HG03469 (cell line): ENCODE results near the gene PPP2R3C.
"Not testable (repeated sequence)": the region's sequence is repeated elsewhere in the genome, so short reads cannot be mapped to it uniquely, and the experiment has no call there.

Experiments
- ATAC-seq: cut with Tn5 transposase; IDR thresholded peaks from one replicate; pipeline ENCODE4 v1.9.1; 2021; ENCODE audit warnings: mild to moderate bottlenecking, moderate library complexity, moderate number of reproducible peaks; ENCODE audit not compliant: unreplicated experiment

The PPP2R3C gene

DNA sequence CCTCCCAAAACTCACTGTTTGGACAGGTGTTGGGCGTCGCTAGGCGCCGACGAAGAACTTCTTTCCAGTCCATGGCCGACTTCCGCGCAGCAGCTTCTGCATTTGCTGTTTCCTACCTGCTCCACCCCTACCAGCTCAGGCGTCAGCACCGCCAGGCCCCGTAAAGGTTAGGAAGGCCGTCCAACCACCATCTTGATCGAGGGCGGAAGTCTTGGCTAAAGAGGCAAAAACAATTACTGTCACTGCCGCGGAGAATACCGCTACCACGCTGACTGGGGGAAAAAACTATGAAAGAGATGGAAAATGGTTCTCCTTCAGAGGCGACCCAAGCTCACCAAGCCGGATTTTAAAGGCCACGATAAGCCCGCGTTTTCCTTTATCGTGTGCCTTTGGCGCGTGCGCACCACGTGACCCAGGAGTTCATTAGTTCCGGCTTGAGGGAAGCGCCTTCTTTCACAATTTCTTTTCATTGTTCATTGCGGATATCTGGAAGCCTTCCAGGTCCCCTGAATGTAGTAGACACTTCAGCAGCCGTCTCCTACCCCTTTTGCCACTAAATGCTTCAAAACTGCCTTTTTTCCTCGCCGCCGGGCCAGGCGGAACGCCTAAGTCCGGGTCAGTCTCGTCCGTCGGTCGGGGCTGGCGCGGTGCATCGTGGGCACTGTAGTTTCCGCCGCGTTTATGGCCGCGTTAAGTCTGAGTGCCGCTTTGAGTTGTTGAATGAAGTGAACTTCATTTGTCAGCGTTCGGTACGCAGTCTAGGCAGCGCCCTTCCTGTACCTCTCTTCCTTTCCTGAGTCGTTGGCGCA, at the start of gene PPP2R3C, which contains the start of gene PRORP:
Gene PPP2R3C (minus strand): TSS at position 104 of the 809 bp plus-strand sequence. CDS start 31 bp downstream, at position 73.
Gene PRORP (plus strand): TSS at position 666 of the 809 bp plus-strand sequence. CDS start 694 bp downstream, outside the sequence.
- ATAC-seq: peak; percentile 83

DNA sequence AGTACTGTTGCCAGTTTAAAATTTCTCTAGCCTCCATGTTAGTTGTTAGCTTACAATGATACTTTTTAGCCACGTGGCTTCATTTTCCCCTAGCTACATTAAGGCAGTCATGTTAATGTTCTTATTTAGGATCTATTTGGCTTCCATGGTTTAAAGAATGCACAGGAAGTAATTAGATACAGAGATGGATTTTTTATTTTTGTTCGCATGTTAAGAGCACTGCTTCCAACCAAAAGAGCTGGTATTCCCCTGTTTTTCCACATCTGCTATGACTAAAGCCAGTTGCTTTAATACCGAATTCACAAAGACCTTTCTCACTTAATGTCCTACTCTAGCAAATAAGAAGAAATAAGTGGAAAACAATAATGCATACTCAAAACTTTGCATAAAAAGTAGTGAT, 45.7 kb upstream of the PPP2R3C start:
- ATAC-seq: no peak

DNA sequence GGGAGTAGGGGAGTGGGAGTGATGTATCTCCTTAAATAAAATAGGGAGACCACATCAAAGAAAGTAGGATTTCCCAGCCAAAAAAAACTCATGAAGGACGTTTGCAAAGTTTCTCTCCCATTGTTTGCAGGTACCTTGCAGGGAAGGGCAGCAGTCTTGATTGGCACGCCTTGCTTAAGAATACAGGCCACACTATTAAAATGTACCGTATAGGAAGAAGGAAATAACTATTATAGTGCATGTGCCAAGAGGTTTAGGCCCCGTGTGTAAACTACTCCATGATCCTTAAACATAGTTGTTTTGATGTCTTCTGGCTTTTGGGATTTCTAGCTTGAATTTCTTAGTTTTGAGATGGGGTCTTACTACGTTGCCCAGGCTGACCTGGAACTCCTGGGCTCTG, 43.1 kb upstream of the PPP2R3C start:
- no peak for ATAC-seq

DNA sequence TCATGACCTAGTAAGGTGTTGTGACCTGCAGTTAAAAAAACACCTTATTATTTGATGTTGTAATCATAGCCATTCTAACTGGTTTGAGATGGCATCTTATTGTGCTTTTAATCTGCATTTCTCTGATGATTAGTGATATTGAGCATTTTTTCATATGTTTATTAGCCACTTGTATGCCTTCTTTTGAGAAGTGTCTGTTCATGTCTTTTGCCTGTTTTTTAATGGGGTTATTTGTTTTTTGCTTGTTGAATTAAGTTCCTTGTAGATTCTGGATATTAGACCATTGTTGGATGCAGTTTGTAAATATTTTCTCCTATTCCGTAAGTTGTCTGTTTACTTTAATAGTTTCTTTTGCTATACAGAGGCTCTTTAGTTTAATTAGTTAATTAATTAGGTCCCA, 41.6 kb upstream of the PPP2R3C start:
- no peak for ATAC-seq

DNA sequence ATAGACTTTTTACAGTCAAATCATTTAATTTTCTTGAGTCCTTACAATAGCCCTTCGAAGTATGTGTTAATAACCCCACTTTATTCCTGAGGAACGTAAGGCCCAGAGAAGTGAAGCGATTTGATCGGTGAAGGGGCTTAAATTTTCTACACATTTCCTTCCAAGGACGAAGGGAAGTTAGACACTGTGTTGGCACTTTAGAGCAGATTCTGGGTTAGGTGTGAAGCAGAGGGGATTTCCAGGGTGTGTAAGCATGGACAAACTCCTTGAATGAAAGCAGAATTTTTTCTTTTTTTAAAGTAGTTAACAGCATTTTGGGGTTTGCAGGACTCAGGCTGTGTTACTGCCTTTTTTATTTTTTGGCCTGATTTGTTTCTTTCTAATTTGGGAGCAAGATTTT, 39.4 kb upstream of the PPP2R3C start:
- no peak for ATAC-seq

DNA sequence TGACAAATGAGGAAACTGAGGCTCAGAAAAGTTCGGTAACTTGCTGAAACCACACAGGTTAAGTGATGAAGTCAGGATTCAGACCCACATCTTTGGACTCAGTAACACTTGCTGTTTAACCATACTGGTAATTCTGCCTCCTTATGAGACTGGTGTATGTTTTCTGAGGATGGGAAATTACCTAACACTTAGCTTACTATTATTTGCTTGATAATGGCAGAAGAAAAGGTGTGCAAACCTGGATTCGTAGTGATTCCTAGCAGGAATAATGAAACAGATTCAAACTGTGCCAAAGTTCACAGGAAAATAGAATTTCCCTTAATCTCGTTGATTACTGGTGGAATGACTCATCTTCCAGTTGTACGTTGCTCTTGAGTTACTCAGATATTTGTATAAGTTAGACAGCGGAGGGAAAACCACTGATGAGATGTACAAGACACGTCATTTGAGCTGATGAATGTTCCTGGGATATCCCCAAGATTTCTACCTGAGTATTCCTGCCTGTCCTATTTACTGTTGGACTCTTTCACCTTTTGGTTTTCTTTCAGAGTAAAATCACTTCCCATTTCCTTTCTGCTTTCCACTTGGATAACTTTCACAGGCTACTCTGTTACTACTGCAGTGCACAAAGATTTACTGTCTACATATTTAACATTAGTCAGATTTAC, 38.1 kb upstream of the PPP2R3C start:
- ATAC-seq: no peak

DNA sequence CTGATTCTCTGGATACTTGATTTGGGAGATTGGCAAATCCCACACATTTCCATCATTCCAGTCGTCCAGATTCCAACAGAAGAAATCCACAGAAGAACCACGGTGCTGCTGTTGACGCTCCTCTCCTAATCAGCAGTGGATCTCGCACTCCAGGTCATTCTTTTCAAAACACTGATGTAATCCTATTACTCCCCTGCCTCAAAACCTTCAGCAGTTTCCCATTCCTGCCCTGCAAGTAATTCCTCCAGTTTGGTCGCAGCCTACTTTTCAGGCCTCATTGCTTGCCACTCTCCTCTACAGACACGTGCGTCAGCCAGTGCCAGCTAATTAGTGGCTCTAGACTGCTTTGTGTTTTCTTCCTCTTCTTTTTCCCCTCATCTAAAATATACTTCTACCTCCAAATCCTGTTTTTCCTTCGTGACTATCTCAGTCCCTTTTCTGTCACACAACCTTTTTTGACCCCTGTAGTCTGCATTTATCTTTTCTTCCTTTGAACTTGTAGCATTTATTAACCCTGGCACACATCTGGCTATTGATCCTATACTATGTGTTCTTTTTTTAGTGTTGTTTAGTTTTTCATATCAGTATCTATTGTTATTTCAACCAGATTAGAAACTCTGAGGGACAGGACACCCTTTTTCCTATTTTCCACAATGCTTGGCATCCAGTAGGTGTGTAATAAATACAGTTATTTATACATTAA, 37.3 kb upstream of the PPP2R3C start:
- ATAC-seq: no peak

DNA sequence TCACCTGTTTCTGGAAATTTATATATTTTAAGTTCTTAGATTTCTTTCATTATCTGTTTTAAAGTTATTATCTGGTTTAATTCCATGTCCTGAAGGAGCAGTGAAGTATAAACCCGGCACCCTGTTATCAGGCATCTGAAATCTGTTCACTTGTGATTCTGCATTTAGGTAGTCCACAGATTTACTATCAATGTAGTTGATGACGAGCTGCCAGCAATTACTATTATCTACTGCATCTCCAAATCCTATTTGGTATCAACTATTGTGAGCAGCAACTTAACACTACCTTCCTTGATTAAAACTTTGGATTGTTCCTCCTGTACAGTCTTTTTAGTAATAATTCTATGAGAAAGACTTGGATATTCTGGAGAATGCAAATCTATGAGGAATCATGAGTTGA, 36.7 kb upstream of the PPP2R3C start:
- no peak for ATAC-seq

DNA sequence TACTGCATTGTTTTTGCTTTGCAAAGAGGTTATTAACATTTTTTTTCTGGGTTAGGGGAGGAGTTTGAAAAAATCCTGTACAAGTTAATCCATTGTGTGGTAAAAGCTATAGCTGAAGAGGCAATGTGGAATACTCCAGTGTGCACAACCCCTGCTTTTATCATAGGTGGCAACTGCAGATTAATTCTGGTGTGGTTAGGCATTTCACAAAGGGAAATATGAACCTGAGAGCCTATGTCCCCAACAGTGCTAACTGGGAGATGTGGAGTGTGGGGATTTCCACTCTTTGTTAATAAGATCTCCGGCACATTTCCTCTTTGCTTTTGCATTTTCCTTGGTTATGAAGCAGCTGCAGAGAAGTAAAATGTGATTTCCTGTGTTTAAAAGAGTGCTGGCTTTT, 34.2 kb upstream of the PPP2R3C start:
- ATAC-seq: no peak

DNA sequence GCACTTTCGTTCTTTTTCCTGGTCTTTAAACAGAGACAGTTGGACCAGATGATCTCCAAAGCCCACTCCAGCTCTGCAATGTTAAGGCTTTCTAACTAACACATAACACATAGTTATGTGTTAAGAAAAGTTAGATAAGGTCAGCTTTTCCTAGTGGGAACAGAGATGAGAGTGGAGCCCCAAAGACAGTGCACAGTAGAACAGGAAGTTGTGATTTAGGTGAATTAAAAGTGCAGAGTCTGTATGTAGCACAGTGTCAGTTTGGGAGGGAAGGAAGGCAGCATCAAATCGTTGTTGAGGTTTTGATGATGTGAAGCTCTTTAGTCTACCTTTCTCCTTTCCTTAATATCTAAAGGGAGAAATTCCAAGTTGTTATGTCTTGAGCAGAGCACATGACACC, 32.2 kb upstream of the PPP2R3C start:
- ATAC-seq: no peak

DNA sequence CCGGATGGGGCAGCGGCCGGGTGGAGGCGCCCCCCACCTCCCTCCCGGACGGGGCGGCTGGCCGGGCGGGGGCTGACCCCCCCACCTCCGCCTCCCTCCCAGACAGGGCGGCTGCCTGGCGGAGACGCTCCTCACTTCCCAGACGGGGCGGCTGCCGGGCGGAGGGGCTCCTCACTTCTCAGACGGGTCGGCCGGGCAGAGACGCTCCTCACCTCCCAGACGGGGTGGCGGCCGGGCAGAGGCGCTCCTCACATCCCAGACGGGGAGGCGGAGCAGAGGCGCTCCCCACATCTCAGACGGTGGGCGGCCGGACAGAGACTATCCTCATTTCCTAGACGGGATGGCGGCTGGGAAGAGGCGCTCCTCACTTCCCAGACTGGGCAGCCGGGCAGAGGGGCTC, 30.7 kb upstream of the PPP2R3C start:
- not testable (repeated sequence) for ATAC-seq

DNA sequence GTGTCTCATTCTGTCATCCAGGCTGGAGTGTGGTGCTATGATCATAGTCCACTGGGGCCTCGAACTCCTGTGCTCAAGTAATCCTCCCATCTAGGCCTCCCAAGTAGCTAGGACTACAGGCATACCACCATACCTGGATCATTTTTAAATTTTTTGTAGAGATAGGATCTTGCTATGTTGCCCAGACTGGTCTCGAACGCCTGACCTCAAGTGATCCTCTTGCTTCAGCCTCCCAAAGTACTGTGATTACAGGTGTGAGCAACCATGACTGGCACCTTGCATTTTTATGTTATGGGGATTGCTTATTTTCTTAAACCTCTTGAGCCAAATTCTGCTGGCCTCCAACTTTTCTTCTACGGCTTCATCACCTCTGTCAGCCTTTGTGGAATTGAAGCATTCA, 27.4 kb upstream of the PPP2R3C start:
- ATAC-seq: no peak

DNA sequence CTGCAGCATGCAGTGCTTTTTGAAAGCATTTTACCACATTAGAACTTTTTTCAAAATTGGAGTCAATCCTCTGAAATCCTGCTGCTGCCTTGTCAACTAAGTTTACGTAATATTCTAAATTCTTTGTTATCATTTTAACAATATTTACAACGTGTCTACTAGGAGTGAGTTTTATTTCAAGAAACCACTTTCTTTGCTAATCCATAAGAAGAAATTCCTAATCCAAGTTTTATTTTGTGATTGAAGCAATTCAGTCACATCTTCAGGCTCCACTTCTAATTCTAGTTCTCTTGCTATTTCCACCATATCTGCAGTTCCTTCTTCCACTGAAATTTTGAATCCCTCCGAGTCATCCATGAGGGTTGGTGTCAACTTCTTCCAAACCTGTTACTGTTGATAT, 25.9 kb upstream of the PPP2R3C start:
- no peak for ATAC-seq

DNA sequence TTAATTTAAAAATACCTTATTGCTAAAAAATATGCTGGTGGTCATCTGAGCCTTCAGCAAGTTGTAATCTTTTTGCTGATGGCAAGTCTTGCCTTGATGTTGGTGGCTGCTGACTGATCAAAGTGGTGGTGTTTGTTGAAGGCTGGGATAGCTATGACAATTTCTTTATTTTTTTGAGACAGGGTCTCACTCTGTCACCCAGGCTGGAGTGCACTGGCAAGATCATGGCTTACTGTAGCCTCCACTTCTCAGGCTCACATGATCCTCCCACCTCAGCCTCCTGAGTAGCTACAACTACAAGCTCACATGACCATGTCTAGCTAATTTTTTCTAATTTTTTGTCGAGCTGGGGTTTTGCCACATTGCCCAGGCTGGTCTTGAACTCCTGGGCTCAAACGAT, 25.4 kb upstream of the PPP2R3C start:
- no peak for ATAC-seq

DNA sequence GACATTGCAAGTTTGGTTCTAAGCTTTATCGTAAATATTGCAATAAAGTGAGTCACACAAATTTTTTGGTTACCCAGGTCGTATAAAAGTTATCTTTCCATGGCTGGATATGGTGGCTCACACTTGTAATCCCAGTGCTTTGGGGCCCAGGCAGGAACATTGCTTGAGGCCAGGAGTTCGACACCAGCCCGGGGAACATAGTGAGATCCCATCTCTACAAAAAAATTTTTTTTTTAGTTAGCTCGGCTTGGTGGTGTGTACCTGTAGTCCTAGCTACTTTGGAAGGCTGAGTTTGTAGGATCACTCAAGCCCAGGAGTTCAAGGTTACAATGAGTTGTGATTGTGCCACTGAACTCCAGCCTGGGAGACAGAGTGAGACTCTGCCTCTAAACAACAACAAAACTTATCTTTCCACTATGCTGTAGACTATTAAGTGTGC, 24.9 kb upstream of the PPP2R3C start:
- no peak for ATAC-seq

DNA sequence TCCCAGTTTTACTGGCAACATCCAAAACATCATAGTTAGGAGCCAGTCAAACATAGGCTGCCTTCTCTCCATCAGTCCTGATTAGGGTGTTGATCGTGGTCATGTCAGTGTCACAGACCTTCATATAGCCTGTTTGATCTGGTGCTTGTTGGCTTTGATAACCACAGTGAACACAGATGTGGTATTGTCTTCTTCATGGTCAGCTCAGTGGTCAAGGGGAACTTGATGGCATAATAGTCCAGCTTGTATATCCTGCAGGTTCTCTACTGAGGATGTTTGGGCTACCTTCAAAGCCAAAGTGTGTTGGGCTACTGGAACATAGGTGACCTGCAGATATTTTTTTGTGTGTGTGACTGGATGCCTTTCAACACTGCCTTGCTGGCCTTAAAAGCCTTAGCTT, 22.2 kb upstream of the PPP2R3C start:
- no peak for ATAC-seq

DNA sequence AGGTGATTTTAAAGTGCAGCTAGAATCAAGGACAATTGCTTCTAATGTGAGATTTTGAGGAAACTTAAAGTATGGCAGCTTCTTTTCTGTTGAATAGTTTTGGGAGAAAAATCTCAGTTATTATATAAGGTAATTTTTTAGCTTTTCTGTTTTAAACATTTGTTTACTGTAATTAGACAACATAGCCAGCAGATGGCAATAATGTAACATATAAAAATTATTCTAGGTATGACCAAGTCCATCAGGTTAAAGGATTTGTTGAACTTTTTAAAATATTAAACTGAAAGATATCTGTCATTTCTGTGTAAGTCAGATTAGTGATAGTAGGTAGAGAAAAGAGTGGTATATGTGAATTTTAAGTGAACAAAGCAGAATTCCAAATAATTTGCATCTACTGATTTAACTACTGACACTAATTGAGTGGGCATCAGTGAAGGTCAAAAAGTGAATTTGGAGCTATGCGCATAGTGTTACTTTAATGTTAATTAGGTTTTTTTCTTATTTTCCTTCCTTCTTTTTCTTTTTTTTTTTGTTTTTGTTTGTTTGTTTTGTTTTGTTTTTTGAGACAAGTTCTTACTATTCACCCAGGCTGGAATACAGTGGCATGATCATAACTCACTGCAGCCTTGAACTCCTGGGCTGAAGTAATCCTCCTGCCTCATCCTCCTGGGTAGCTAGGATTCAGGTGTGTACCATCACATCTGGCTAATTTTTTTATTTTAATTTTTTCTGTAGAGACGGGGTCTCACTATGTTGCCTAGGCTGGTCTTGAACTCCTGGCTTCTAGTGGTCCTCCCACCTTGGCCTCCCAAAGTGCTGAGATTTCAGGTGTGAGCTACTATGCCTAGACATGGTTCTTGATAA, 19.2 kb upstream of the PPP2R3C start:
- ATAC-seq: no peak

DNA sequence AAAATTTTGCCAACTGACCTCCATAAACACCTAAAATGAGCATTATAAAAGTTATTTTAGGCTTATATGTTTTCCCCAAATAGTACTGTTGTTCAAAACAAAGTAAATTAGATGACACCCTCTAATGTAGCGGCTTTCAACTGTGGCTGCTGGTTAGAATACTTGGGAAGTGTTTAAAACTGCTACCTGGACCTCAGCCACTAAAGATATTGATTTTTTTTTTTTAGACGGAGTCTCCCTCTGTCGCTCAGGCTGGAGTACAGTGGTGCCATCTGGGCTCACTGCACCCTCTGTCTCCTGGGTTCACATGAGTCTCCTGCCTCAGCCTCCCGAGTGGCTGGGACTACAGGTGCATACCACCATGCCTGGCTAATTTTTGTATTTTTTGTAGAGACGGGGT, 16.8 kb upstream of the PPP2R3C start:
- no peak for ATAC-seq

DNA sequence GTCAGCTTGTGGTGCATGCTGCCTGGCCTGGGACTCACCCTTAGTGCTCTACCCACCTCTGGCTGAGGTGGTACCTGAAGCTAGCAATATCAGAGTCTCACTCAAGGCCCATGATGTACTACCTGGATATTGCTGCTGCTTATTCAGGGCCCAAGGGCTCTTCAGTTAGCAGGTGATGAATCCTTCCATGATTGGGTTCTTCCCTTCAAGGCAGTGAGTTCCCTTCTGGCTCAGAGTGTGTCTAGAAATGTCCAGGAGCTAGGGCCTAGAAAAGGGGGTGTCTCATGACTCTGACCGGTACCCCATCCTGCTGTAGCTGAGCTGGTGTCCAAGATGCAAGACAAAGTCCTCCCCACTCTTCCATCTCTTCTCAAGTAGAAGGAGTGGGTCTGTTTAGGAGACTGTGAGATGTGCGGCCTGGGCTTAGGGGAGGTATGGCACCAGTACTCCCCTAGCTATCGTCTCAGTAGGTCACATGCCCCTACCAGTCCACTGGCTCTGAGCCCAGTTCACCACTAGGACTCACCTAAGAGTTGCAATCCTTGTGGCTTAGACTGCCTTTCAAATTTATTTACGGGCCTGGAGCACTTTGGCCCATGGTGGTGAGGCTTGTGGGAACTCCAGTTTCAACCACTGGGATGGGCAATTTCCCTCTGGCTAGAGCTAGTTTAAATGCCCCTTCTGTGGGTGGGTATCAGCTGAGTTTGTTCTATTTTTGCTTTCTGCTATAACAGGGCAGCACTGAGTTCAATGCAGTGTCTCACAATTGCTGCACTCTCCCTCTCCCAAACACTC, 12.7 kb upstream of the PPP2R3C start:
- no peak for ATAC-seq
